ENCODE data around the gene STT3B.
A peak's percentile ranks its signal among the peaks of the same experiment; 100 is the strongest.

STT3B gene

GRCh38 chr3:31521468-31521867, 11.3 kb upstream of the STT3B start:
- no peak for DNase-seq (ENCODE audit: low spot score)

- peak; percentile 81 for DNase-seq (ENCODE audit: low spot score)
Measured at GRCh38 chr3:31522152-31522551, 10.6 kb upstream of the STT3B start.

GRCh38 chr3:31523543-31523942, 9.2 kb upstream of the STT3B start:
- DNase-seq (ENCODE audit: low spot score) = peak; percentile 61

GRCh38 chr3:31525532-31525931, 7.2 kb upstream of the STT3B start:
- no peak for DNase-seq (ENCODE audit: low spot score)

GRCh38 chr3:31529421-31529820, 3.3 kb upstream of the STT3B start:
- no peak for DNase-seq (ENCODE audit: low spot score)

GRCh38 chr3:31530039-31530959, 2.4 kb upstream of the STT3B start:
- DNase-seq (ENCODE audit: low spot score) = peak; percentile 41

- peak; percentile 41 for DNase-seq (ENCODE audit: low spot score)
Measured at GRCh38 chr3:31530960-31531335, 1.8 kb upstream of the STT3B start.

GRCh38 chr3:31531452-31531991, 1.2 kb upstream of the STT3B start:
- no peak for DNase-seq (ENCODE audit: low spot score)

GRCh38 chr3:31531992-31532586, 636 bp upstream of the STT3B start:
- DNase-seq (ENCODE audit: low spot score) = peak; percentile 98

GRCh38 chr3:31533169-31534064, 692 bp downstream of the STT3B start:
- DNase-seq (ENCODE audit: low spot score) = peak; percentile 76

- peak; percentile 64 for DNase-seq (ENCODE audit: low spot score)
Measured at GRCh38 chr3:31534065-31534425, 1.3 kb downstream of the STT3B start.

- DNase-seq (ENCODE audit: low spot score) = no peak
Measured at GRCh38 chr3:31536497-31536896, 3.8 kb downstream of the STT3B start.

GRCh38 chr3:31538801-31539200, 6.1 kb downstream of the STT3B start:
- DNase-seq (ENCODE audit: low spot score) = no peak

GRCh38 chr3:31539275-31539674, 6.5 kb downstream of the STT3B start:
- DNase-seq (ENCODE audit: low spot score) = no peak

- DNase-seq (ENCODE audit: low spot score) = no peak
Measured at GRCh38 chr3:31541089-31541488, 8.4 kb downstream of the STT3B start.

GRCh38 chr3:31542246-31542645, 9.5 kb downstream of the STT3B start:
- no peak for DNase-seq (ENCODE audit: low spot score)

GRCh38 chr3:31543375-31543774, 10.7 kb downstream of the STT3B start:
- DNase-seq (ENCODE audit: low spot score) = no peak

- no peak for DNase-seq (ENCODE audit: low spot score)
Measured at GRCh38 chr3:31544634-31545033, 11.9 kb downstream of the STT3B start.

GRCh38 chr3:31546162-31546561, 13.4 kb downstream of the STT3B start:
- DNase-seq (ENCODE audit: low spot score) = no peak

- no peak for DNase-seq (ENCODE audit: low spot score)
Measured at GRCh38 chr3:31546725-31547124, 14.0 kb downstream of the STT3B start.

- peak; percentile 62 for DNase-seq (ENCODE audit: low spot score)
Measured at GRCh38 chr3:31550452-31551251, 17.9 kb downstream of the STT3B start.
